ENCODE results near the gene ACSL5. TPM values are rescaled to one million over a fixed set of nuclear protein-coding genes. Genes with fewer than 3 reads are reported as not detected.

ACSL5 gene
- total and polyA plus RNA-seq, 2 of the 4 experiments (the other 2 are of a cell fraction): 0.87 to 1.3 TPM

- Histone ChIP-seq H3K4me1 (ENCODE audit: control insufficient read depth, insufficient read depth, low read length) (no peaks in the 10 kb centered on the region), H3K4me3 (ENCODE audit: insufficient read depth, low read depth, low read length) (no peak overlapping the region), H4K20me1 (ENCODE audit: insufficient read depth, low read length) (no peaks in the 10 kb centered on the region), H2BK20ac (ENCODE audit: low read depth, low read length) (no peak overlapping the region), H3K4me2 (ENCODE audit: low read depth, low read length) (no peak overlapping the region), H3K14ac (replicated peaks; ENCODE audit: low read depth, low read length) (no peak overlapping the region), H2AFZ (replicated peaks; ENCODE audit: low read length, poor library complexity) (no peak overlapping the region), H3K9me3 (ENCODE audit: control insufficient read depth, insufficient read depth, low read length) (no peaks in the 10 kb centered on the region), H2BK15ac (ENCODE audit: low read depth, low read length) (no peak overlapping the region), H2AK5ac (ENCODE audit: low read depth, low read length) (no peak overlapping the region), H3K27me3 (ENCODE audit: control insufficient read depth, insufficient read depth, low read length) (no peaks in the 10 kb centered on the region), H3K18ac (ENCODE audit: low read depth, low read length) (no peak overlapping the region), H2AK9ac (replicated peaks; ENCODE audit: low read depth, low read length, poor library complexity) (no peak overlapping the region), H3K36me3 (ENCODE audit: control insufficient read depth, insufficient read depth, low read length) (no peaks in the 10 kb centered on the region), H2BK5ac (ENCODE audit: low read depth, low read length, poor library complexity, severe bottlenecking) (no peak overlapping the region), H4K91ac (ENCODE audit: insufficient read depth, low read depth, low read length) (no peak overlapping the region), H3K4ac (ENCODE audit: low read depth, low read length) (no peak overlapping the region), H3K23ac (ENCODE audit: low read depth, low read length) (no peak overlapping the region), H3K9me1 (ENCODE audit: insufficient read depth, low read length) (no peaks in the 10 kb centered on the region), H4K5ac (ENCODE audit: low read depth, low read length) (no peak overlapping the region), H2BK120ac (ENCODE audit: low read depth, low read length) (no peak overlapping the region), H3K79me1 (ENCODE audit: low read depth in 1 of 2, low read length in 2 of 2) (no peaks in the 10 kb centered on the region), H3K56ac (ENCODE audit: extremely low read depth, insufficient read depth, low read length) (no peak overlapping the region), H4K8ac (ENCODE audit: low read depth in 2 of 2, low read length in 2 of 2) (no peak overlapping the region), H3K9ac (ENCODE audit: low read depth, low read length) (no peak overlapping the region), H3K27ac (ENCODE audit: insufficient read depth, low read length) (no peak overlapping the region)
- ATAC-seq (ENCODE audit: low read depth) (no peak), DNase-seq (no peak)
- ChIA-PET POLR2A (ENCODE audit: unreplicated experiment) (no interaction called here), CTCF (no interaction called here)
- dilution Hi-C loops (cut with HindIII; ENCODE audit: low sequenced_read_pairs, unreplicated experiment): no loop called here
- TF ChIP-seq MXI1 (IDR thresholded peaks at IDR 0.05; ENCODE audit: borderline replicate concordance, low read depth, low read length): no peak
- no peak for TF ChIP-seq CEBPB (IDR thresholded peaks at IDR 0.05; ENCODE audit: low read depth, low read length)
- TF ChIP-seq SMC3 (IDR thresholded peaks at IDR 0.05; ENCODE audit: low read depth, low read length): no peak
- WGBS, 2 experiments (ENCODE audit: extremely low coverage in 2 of 2, insufficient read length in 1 of 2): no CpG with 5 or more reads among the region's 3 CpGs
- in situ Hi-C loops (cut with MboI; ENCODE audit: low sequenced_read_pairs): no loop called here
- BruUV-seq (replicated peaks): no TSS peak
- intact Hi-C loops (cut with micrococcal nuclease): no loop called here
Observed at GRCh38 chr10:112352044-112352443, 21.9 kb upstream of the ACSL5 start.

All from IMR-90 (cell line).